ENCODE results near the gene RAD9A. TPM values are rescaled to one million over a fixed set of nuclear protein-coding genes. Genes with fewer than 3 reads are reported as not detected.

Gene RAD9A
- polyA plus RNA-seq, 3 donors, result 3.7 to 31.7 (median 3.8) TPM

GRCh38 chr11:67445515-67445914 is 53.7 kb downstream of the RAD9A start:
- Histone ChIP-seq H3K79me2 (ENCODE audit: insufficient read depth, low read length) (no peaks in the 10 kb centered on the region), H3K4me1 (ENCODE audit: control insufficient read depth in 1 of 2, insufficient read depth in 2 of 2, low read length in 2 of 2) (peaks cover 44 to 67% of the 10 kb centered on the region in 2 donors), H3K4me3 (replicated peaks in 1 of 3; ENCODE audit: low read depth in 2 of 3, low read length in 3 of 3) (no peak overlapping the region), H3K27me3 (ENCODE audit: control insufficient read depth in 2 of 2, insufficient read depth in 2 of 2, low read length in 2 of 2) (no peaks in the 10 kb centered on the region), H3K4me2 (replicated peaks; ENCODE audit: extremely low read depth, low read length, poor library complexity, severe bottlenecking) (no peak overlapping the region), H3K9me3 (replicated peaks in 1 of 2; ENCODE audit: control insufficient read depth in 1 of 2, insufficient read depth in 1 of 2, low read length in 2 of 2) (no peaks in the 10 kb centered on the region), H2AFZ (ENCODE audit: insufficient read depth, low read depth, low read length, poor library complexity, severe bottlenecking) (no peak overlapping the region), H3K27ac (ENCODE audit: low read depth in 1 of 2, low read length in 2 of 2) (no peak overlapping the region), H4K20me1 (ENCODE audit: insufficient read depth, low read length) (peaks cover 23% of the 10 kb centered on the region), H3K9ac (ENCODE audit: insufficient read depth, low read length, poor library complexity, severe bottlenecking) (no peak overlapping the region), H3K36me3 (replicated peaks in 1 of 2; ENCODE audit: control insufficient read depth in 1 of 2, insufficient read depth in 2 of 2, low read length in 2 of 2) (peaks cover under 1 to 15% of the 10 kb centered on the region in 2 donors)
- intact Hi-C loops (cut with micrococcal nuclease), result no loop called here
- Mint-ChIP-seq H3K4me3 (peak overlapping the region in 1 of 2 donors; percentile 8), H3K4me1 (peaks cover 58% of the 10 kb centered on the region), H3K36me3 (peaks cover 18 to 21% of the 10 kb centered on the region in 2 donors), H3K27me3 (ENCODE audit: low read depth in 3 of 3) (peaks cover 3 to 4% (median 3%) of the 10 kb centered on the region in 3 donors), H3K9me3 (no peaks in the 10 kb centered on the region), H3K27ac (peak overlapping the region in 1 of 7 donors; percentile 78)
- no peak for TF ChIP-seq CTCF (IDR thresholded peaks at IDR 0.05)
- DNase-seq, result no peak
- WGBS (ENCODE audit: insufficient coverage), result 100% methylated on average over 3 of the region's 5 CpGs

Small RNA genes within 50 kb of the gene (small RNA-seq; reads per million reads assigned to genes)
- not detected for gene RN7SKP239 (ENCODE audit: insufficient read length, low read depth)
- not detected for gene RNU6-1238P (ENCODE audit: insufficient read length, low read depth)

Other genes starting within 250 kb of the RAD9A start
- 100 to 1,000 TPM in 1 of 3 donors, 10 to 100 TPM in 2; 34.9 to 777 (median 43.0) TPM for gene GRK2, start 125.5 kb upstream of the RAD9A start, polyA plus RNA-seq
- gene ANKRD13D, start 102.7 kb upstream of the RAD9A start, polyA plus RNA-seq, result 100 to 1,000 TPM in 1 of 3 donors, 10 to 100 TPM in 1, 1 to 10 TPM in 1; 9.1 to 389 (median 10.3) TPM
- gene SSH3, start 88.5 kb upstream of the RAD9A start, polyA plus RNA-seq, result 10 to 100 TPM in 1 of 3 donors, 1 to 10 TPM in 2; 3.6 to 23.3 (median 5.8) TPM
- gene POLD4, start 38.4 kb upstream of the RAD9A start, polyA plus RNA-seq, result 100 to 1,000 TPM; 157 to 205 (median 176) TPM
- 10 to 100 TPM in 1 of 3 donors, under 1 TPM in 2; 0.44 to 14.8 (median 0.94) TPM for gene CLCF1, start 18.4 kb upstream of the RAD9A start, polyA plus RNA-seq
- gene PPP1CA, start 9.9 kb downstream of the RAD9A start, polyA plus RNA-seq, result 100 to 1,000 TPM; 209 to 551 (median 461) TPM
- 10 to 100 TPM; 68.6 to 72.9 (median 71.6) TPM for gene TBC1D10C, start 12.1 kb downstream of the RAD9A start, polyA plus RNA-seq
- gene CARNS1, start 23.7 kb downstream of the RAD9A start, polyA plus RNA-seq, result under 1 TPM in 1 of 3 donors, not detected in 2; 0.09 TPM
- 100 to 1,000 TPM in 1 of 3 donors, 10 to 100 TPM in 2; 51.6 to 101 (median 53.8) TPM for gene RPS6KB2, start 36.5 kb downstream of the RAD9A start, polyA plus RNA-seq
- gene PTPRCAP, start 45.7 kb downstream of the RAD9A start, polyA plus RNA-seq, result 10 to 100 TPM in 1 of 3 donors, 1 to 10 TPM in 2; 2.1 to 14.3 (median 2.8) TPM
- gene CORO1B, start 51.5 kb downstream of the RAD9A start, polyA plus RNA-seq, result 100 to 1,000 TPM; 105 to 151 (median 106) TPM
- not detected for gene GPR152, start 60.7 kb downstream of the RAD9A start, polyA plus RNA-seq
- 1 to 10 TPM in 1 of 3 donors, under 1 TPM in 1, not detected in 1; 0.28 to 1.7 TPM for gene CABP4, start 63.4 kb downstream of the RAD9A start, polyA plus RNA-seq
- gene TMEM134, start 77.3 kb downstream of the RAD9A start, polyA plus RNA-seq, result 100 to 1,000 TPM in 1 of 3 donors, 10 to 100 TPM in 2; 67.4 to 104 (median 76.8) TPM
- 100 to 1,000 TPM in 1 of 3 donors, 10 to 100 TPM in 2; 76.7 to 132 (median 99.3) TPM for gene AIP, start 91.0 kb downstream of the RAD9A start, polyA plus RNA-seq
- 100 to 1,000 TPM in 1 of 3 donors, 10 to 100 TPM in 2; 11.7 to 122 (median 22.2) TPM for gene PITPNM1, start 113.4 kb downstream of the RAD9A start, polyA plus RNA-seq
- 10 to 100 TPM; 47.8 to 80.2 (median 78.5) TPM for gene CDK2AP2, start 116.2 kb downstream of the RAD9A start, polyA plus RNA-seq
- not detected for gene CABP2, start 131.5 kb downstream of the RAD9A start, polyA plus RNA-seq
- gene GSTP1, start 191.8 kb downstream of the RAD9A start, polyA plus RNA-seq, result 1,000 to 10,000 TPM in 2 of 3 donors, 100 to 1,000 TPM in 1; 853 to 1,483 (median 1,250) TPM
- 100 to 1,000 TPM in 1 of 3 donors, 10 to 100 TPM in 2; 71.6 to 174 (median 72.1) TPM for gene NDUFV1, start 214.9 kb downstream of the RAD9A start, polyA plus RNA-seq
- 1 to 10 TPM in 2 of 3 donors, under 1 TPM in 1; 0.92 to 1.4 (median 1.3) TPM for gene NUDT8, start 238.0 kb downstream of the RAD9A start, polyA plus RNA-seq
- gene TBX10, start 247.8 kb downstream of the RAD9A start, polyA plus RNA-seq, result not detected

Data from CD14-positive monocyte (primary cell).